NCI-H2107 treated with DMSO at 0.1 percent for 48 hours (cell line): ENCODE measurements around the gene TRIM3.

Experiments
- DNase-seq: peaks from one replicate; lab custom pipeline; 2025; ENCODE audit not compliant: unreplicated experiment; lab: John Stamatoyannopoulos, UW

Gene TRIM3

GRCh38 chr11:6404342-6405051 lies 69.2 kb downstream of the TRIM3 start:
- DNase-seq: no peak

- no peak for DNase-seq
Observed at GRCh38 chr11:6403539-6403938, 70.2 kb downstream of the TRIM3 start.

GRCh38 chr11:6402561-6402981 lies 71.2 kb downstream of the TRIM3 start:
- DNase-seq: no peak

- no peak for DNase-seq
Observed at GRCh38 chr11:6402061-6402470, 71.7 kb downstream of the TRIM3 start.

GRCh38 chr11:6401464-6401863 lies 72.3 kb downstream of the TRIM3 start:
- no peak for DNase-seq

DNA sequence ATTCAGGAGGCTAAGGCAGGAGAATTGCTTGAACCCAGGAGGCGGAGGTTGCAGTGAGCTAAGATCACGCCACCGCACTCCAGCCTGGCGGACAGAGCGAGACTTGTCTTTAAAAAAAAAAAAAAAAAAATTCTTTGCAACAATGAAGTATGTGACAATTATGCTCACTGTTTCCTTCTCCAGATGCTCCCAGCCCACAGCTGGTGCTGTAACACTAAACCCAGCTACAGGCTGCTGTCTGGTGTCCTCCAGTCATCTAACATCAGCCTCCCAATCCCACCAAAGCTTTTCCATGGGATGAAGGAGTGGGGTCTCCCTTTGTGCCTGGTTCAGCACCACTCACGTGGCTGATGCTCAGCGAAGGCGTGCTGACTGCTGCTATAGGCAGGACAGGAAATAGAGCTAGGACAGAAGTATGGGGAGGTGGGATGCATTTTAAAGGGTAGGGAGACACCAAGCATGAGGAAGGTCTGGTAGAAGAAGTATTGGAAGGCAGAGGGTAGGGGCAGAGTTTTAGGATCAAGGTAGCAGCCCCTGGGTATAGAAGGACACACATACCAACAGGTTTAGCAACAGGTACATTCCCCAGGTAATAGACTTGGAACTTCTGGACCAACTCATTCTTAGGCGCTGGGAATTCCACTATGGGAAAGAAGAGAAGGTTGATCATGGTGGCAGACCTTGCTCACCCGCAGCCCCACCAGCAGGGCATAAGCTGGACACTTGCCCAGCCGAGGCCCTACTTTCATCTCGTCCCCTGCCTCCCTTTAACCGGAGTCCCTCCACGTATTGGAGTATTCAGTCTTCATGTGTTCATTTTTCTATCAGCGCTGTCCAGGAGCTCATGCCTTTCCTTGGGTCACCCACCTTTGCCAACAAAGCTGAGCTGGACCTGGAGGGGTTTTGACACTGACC lies 73.1 kb downstream of the TRIM3 start:
- no peak for DNase-seq
